AG08396 (cell line): Measurements from ENCODE around the gene IL31.
A peak's percentile ranks its signal among the peaks of the same experiment; 100 is the strongest.
"Not testable (repeated sequence)": the region's sequence is repeated elsewhere in the genome, so short reads cannot be mapped to it uniquely, and the experiment has no call there.

ENCODE experiments used
- DNase-seq: peaks from one replicate; pipeline ENCODE4 v3.0.0; 2012; ENCODE audit warnings: low spot score, mixed read lengths

IL31 gene

GRCh38 chr12:122174155-122174845, at the start of gene IL31:
IL31 (minus strand) TSS chr12:122174221; CDS start chr12:122174172, 49 bp downstream.
- no peak for DNase-seq

GRCh38 chr12:122216445-122216844, 42.4 kb upstream of the IL31 start:
- no peak for DNase-seq

GRCh38 chr12:122215771-122216170, 41.8 kb upstream of the IL31 start:
- no peak for DNase-seq

- no peak for DNase-seq
Measured at GRCh38 chr12:122208073-122208820, 34.2 kb upstream of the IL31 start.

- DNase-seq = no peak
Measured at GRCh38 chr12:122207391-122207790, 33.4 kb upstream of the IL31 start.

- DNase-seq = no peak
Measured at GRCh38 chr12:122206976-122207375, 33.0 kb upstream of the IL31 start.

- DNase-seq = no peak
Measured at GRCh38 chr12:122206111-122206881, 32.3 kb upstream of the IL31 start.

GRCh38 chr12:122205053-122205925, 31.3 kb upstream of the IL31 start:
- no peak for DNase-seq

- DNase-seq = no peak
Measured at GRCh38 chr12:122204167-122205052, 30.4 kb upstream of the IL31 start.

GRCh38 chr12:122203301-122204166, 29.5 kb upstream of the IL31 start, which contains the start of gene B3GNT4:
B3GNT4 (plus strand) TSS chr12:122203709; CDS start chr12:122204619, 910 bp downstream.
- peak; percentile 86 for DNase-seq

GRCh38 chr12:122202811-122203210, 28.8 kb upstream of the IL31 start:
- not testable (repeated sequence) for DNase-seq

- no peak for DNase-seq
Measured at GRCh38 chr12:122202017-122202416, 28.0 kb upstream of the IL31 start.

- DNase-seq = no peak
Measured at GRCh38 chr12:122201381-122201780, 27.4 kb upstream of the IL31 start.

GRCh38 chr12:122200541-122201175, 26.6 kb upstream of the IL31 start:
- DNase-seq = no peak

- DNase-seq = no peak
Measured at GRCh38 chr12:122199484-122200355, 25.7 kb upstream of the IL31 start.

GRCh38 chr12:122197612-122197966, 23.6 kb upstream of the IL31 start:
- DNase-seq = no peak

- DNase-seq = no peak
Measured at GRCh38 chr12:122195405-122195804, 21.4 kb upstream of the IL31 start.

GRCh38 chr12:122194804-122195203, 20.8 kb upstream of the IL31 start:
- DNase-seq = no peak
